HG03175 (cell line): Measurements from ENCODE around the gene DNM1.

ENCODE experiments used
- ATAC-seq: cut with Tn5 transposase; IDR thresholded peaks from one replicate; pipeline ENCODE4 v1.9.1; 2021; ENCODE audit warnings: mild to moderate bottlenecking, moderate library complexity; ENCODE audit not compliant: unreplicated experiment

The DNM1 gene

DNA sequence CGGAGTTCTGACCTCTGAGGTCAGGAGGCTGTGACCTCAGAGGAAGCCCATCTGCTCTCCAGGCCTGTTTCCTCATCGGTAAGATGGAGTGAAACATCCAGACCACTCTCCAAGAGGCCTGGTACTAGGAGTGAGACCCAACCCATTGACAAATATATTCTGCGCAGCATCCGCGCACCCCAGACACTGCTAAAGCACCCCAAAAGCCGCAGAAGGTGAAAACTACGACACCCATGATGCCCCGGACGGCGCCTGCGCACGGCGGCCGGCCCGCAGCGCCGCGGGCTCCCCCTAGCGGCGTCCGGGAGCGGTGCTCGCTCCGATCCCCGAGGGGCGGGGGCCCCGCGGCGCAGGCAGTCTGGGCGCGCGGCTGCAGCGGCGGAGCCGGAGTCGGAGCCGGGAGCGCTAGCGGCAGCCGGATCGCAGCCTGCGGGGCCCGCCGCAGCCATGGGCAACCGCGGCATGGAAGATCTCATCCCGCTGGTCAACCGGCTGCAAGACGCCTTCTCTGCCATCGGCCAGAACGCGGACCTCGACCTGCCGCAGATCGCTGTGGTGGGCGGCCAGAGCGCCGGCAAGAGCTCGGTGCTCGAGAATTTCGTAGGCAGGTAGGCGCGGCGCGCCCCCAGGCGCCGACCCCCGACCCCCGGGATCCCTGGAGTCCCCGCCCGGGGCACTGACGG is at the start of gene DNM1:
TSS of gene DNM1 (plus strand) at position 356 of the 683 bp plus-strand sequence. CDS start at position 448, 92 bp downstream.
- peak; percentile 83 for ATAC-seq

DNA sequence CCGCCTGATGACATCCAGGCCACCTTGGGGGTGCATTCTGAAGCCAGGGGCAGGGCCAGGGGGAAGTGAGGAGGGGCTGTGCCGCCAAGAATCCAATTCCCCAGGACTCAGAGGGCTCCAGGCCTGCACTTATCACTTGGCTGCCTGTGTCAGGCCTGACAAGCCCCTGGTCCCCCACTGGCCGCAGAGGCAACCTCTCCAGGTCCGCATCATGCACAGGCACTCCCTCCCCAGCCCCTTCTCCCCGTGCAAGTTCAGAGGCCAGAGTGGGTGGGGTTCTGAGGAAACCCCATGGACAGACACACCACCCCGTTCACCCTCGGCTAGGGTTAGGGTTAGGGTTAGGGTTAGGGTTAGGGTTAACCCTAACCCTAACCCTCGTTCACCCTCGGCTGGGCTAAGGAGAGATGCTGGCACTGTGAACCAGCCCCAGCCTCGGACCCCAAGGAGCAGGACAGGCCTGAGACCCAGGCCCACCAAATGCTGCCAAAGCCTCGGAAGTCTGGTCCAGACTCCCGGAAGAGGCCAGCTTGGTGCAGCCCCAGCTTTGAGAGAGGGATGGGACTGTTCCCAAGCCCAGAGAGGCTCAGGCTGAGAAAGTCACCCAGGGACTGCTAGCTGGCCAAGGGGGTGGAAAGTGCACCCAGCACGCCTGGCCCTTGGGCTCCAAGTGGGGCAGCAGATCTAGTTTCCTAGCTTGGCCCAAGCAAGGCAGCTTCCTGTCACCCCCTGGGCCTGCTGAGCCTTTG is 49.1 kb upstream of the DNM1 start:
- no peak for ATAC-seq

DNA sequence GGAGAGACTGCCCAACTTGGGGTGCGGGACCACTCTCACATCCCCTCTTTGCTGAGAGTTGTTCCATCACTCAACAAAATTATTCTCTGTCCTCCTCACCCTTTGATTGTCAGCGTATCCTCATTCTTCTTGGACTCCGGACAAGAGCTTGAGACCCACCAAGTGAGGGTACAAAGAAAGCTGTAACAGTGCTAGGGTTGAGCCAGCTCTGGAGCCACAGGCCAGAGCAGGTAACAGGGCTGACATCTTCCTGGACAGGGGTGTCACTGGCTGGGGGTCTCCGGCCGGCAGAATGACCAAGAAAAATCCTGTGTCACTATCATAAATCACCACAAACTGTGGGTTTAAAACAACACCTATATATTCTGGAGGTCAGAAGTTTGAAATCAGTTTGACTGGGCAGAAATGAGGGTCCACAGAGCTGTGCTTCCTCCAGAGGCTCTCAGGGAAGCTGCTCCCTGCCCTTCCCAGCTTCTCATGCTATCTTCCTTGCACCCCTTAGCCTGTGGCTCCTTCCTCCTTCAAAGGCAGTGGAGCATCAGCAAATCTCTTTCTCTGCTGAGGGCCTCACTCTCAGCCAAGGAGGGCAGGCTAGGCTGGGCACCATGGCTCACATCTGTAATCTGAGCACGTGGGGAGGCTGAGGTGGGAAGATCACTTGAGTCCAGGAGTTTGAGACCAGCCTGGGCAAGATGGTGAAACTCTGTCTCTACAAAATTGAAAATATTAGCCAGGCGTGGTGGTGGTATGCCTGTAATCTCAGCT is 47.3 kb upstream of the DNM1 start:
- ATAC-seq: no peak

DNA sequence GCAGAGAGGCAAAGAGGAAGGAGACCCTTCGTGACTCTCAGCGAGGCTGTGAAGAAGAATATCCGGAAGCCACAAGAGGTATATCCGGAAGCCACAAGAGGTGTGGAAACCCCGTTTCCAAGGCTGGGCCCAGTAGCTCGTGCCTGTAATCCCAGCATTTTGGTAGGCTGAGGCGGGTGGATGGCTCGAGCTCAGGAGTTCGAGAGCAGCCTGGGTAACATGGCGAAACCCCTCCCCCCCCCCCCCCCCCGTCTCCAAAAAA is 43.7 kb upstream of the DNM1 start:
- peak; percentile 17 for ATAC-seq

DNA sequence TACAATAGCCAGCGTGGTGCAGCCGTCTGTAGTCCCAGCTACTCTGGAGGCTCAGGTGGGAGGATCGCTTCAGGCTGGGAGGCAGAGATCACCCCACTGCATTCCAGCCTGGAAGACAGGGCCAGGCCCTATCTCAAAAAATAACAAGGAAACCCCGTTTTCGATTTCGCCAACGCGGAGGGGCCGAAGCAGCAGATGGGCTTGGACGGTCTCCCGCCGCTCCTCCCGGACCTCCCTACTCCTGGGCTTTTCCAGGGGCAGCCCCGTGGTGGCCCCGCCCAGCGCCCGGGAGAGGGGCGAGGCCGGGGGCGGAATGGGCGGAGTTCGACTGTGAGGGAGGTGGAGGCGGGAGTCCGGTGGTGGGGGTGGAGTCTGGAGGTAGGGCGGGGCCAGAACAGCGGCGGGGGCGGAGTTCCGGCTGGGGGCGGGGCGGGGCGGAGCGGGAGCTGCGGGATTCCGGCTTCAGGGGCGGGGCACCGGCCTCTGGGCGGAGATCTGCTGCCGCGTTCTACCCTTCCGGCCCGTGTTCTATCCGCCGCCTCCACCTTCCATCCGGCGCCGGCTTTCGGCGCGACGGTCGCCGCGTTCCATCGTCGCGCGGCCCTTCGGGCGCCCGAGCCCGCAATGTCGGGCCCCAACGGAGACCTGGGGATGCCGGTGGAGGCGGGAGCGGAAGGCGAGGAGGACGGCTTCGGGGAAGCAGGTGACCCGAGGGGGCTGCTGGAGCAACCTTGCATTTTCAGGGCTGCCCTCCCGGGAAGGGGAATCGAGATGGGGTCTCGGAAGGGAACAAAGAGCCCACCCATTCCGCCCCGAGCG is 43.2 kb upstream of the DNM1 start, which contains the start of gene BBLN:
TSS of gene BBLN (plus strand) at position 482 of the 819 bp plus-strand sequence. CDS start at position 625, 143 bp downstream.
- peak; percentile 76 for ATAC-seq

DNA sequence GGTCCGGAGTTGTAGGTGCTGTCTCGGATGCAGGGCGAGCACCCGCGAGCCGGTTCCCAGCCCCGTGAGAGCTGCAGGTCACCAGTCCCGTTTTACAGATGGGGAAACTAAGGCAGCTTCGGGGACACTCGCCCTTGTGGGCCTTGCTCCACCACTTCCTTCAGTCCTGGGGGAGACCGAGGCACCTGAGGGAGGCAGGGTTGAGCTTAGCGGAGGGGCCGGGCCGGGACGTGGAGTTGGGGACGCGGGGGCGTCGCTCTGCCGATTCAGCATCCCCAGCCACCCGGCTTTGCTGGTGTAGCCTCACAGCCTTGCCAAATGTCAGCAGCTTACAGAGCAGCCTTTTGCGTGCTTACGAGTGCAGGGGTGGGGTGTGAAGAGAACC is 42.6 kb upstream of the DNM1 start:
- ATAC-seq: no peak

DNA sequence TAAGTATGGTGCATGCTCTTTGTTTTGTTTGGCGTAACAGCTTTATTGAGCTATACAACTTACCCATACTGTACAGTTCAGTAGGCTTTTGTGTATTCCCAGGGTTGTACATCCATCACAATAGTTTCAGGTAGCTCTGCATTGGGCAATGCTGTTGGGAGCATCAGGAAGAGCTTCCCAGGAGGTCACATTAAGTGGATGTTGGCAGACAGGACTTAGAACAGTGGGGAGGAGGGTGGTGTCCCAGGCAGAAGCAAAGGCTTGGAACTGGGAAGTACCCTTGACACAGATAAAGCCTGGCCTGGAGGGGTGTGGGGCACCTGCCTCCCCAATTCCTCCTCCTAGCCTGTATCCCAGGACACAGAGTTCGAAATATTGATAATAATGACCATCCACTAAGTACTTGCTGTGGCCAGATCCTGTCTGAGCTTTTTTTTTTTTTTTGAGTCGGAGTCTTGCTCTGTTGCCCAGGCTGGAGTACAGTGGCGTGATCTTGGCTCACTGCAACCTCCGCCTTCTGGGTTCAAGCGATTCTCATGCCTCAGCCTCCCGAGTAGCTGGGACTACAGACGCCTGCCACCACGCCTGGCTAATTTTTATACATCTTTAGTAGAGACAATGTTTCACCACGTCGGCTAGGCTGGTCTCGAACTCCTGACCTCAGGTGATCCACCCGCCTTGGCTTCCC is 41.8 kb upstream of the DNM1 start:
- no peak for ATAC-seq

DNA sequence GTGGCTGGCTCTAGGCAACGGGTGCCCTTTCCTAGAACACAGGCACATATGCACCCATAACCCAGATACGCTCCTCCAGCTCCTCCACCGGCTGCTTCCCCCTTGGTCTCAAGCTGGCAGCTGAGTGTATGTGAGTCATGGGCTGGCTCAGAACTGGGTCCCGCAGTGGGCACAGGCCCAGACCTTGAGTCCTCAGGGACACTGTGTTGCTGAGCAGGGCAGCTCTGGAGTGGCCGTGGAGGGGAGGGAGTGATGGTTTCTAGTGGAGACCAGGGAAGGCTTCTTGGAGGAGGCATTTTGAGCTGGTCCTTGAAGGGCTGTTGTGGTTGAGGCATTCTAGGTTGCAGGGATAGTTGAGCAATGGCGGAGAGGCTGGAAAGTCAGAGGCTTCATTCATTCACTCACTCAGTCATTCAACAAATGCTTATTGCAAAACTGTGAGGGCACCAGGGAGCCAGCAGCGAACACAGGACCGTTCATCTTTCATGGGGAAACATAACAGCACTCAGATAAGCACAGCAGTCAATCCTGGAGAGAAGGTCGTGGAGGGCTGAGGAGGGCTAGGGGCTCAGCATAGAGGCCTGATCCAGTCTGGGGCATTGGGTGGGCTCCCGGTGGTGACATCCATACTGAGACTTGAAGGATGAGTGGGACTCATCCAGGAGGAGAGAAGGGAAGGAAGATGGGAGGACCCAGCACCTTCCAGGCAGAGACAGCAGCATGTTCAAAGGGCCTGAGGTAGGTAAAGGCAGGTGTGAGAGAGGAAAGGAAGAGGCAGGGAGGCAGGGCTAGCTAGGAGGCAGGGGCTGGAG is 40.8 kb upstream of the DNM1 start:
- no peak for ATAC-seq

DNA sequence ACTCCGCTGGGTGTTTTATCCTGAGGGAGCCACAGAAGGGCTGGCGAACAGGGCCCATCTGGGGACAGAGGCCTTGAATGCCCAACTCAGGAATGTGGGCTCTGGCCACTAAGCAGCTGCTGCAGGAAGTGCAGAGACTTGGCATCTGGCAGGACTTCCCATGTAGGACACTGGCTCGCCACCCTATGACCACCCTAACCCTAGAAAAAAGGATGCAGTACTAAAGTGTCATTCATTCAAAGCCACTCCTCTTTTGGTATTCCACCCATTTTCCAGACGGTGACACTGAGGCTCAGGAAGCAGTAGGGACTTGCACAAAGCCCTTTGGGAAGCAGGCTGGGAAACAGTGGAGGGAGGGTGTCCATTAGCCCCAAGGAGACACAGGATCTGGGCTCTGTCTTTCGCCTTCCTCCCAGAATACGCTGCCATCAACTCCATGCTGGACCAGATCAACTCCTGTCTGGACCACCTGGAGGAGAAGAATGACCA is 40.1 kb upstream of the DNM1 start:
- ATAC-seq: no peak

DNA sequence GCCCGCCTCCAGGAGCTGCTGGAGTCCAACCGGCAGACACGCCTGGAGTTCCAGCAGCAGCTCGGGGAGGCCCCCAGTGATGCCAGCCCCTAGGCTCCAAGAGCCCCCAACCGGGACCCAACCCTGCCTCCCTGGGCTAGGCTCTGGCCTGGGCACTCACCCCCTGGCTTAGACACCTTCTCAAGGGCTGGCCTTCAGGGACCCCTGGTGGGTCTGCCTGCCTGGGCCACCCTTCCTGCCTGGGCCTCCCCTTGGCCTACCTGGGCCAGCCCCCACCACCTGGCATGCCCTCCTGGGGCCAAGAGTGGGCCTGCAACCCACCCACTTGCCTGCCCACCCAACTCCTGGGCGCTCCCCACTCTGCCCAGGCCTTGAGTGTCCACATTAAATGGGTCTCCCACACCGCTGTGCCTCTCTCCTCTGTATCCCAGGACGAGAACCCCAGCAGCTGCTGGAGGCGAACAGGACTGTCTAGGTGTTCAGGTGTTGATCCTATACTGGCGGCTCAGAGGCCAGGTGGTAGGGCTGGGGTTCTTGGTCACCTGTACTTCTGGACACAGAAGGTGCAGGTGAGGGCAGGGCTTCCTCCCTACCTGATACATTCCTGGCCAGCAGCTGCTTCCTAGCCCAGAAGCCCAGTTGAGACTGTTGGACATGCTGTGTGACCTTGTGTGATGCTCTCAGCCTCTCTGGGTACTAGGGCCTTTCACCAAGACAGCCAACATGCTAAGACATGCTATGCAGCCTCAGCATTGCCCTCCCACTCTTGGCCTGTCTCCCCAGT is 39.5 kb upstream of the DNM1 start:
- ATAC-seq: no peak

DNA sequence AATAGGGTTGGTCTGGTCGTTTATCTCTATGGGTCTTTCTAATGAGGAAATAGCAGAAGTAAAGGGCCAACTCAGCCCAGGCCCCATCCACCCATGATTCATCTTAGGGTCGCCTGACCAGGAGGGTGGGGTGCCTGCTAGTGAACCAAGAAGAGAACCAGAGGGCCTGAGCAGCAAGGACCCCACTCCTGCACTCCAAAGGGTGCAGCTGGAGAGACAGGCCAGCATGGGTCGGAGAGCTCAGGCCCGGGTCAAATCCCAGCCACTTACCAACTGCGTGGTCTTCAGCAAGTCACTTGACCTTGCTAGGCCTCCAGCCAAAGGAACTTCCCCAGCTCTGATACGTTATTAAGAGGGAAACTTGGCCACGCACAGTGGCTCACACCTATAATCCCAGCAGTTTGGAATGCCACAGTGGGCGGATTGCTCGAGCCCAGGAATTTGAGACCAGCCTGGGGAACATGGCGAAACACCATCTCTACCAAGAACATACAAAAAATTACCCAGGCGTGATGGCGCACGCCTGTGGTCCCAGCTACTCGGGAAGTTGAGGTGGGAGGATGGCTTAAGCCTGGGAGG is 38.8 kb upstream of the DNM1 start:
- ATAC-seq: no peak

DNA sequence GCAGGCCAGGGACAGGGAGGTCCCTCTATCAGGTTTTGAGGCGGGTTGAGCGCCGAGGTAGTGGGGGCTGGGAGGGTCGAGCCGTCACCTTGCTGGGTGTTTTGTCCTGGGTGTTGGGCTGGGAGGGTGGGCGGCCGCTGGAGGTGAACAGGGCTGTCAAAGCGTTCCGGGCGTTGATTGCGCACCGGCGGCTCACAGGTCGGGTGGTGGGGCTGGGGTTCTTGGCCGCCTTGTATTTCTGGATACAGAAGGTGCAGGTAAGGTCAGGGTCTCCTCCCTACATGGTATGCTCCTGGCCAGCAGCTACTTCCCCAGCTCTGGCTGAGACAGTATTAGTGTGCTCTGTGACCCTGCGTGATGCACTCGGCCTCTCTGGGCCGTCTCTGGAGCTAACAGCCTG is 37.0 kb upstream of the DNM1 start:
- ATAC-seq: no peak

DNA sequence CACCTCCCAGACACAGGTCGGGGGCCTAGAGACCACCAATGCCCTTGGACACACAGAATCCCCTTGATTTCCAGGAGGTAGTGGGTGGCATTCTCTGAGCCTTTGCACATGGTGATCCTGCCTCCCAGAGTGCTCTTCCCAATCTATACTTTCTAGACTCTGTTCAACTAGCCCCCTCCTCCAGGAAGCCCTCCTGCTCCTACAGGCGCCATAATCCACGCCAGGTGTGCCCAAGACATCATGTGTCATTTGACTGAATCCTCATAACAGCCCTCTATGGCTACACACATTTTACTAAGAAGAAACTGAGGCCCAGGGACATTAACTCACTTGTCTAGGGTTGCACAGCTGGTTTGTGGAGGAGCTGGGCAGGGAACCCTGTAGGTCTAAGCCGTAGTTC is 36.0 kb upstream of the DNM1 start:
- ATAC-seq: no peak

DNA sequence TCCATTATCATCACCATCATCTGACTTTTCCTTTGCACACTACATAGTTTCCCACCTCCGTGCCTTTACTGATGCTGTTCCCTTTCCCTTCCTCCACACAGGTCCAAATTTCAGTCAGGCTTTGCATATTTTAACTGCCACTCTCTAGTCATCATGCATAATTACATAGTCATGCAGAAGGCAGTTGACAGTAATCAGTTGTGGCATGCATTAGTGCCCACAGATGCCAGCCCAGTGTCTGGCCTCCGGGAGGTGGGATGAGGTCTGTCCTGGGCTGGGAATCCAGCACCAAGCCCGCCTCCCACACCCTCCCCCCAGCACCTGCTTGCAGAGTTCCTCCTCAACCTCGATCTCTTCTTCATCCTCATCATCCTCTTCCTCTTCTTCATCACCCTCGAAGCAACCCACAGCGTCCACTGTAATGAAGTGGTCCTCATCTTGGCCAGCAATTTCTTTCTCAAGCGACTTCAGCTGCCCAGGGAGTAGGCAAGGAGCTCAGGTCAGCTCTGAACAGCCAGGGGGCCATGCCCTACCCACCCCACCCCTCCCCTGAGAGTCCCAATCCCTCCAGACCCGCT is 34.4 kb upstream of the DNM1 start:
- ATAC-seq: no peak

DNA sequence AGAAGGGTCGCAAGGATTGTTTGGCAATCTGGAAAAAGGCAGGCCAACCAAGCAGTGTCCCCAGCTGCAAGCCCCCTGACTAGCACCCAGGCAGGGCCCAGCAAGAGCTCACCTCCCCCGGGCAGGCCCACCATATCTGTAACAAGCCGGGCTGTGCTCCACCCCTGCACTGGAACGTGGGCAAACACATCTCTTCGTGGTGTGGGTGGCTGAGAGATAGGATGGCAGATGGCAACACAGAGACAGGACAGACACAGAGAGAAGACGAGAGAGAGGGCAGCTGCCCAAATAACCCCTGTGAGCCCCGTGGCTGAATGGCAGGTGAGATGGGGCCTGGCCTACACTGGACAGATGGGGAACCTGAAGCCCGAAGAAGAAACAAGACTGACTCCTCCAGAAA is 33.7 kb upstream of the DNM1 start:
- ATAC-seq: no peak

DNA sequence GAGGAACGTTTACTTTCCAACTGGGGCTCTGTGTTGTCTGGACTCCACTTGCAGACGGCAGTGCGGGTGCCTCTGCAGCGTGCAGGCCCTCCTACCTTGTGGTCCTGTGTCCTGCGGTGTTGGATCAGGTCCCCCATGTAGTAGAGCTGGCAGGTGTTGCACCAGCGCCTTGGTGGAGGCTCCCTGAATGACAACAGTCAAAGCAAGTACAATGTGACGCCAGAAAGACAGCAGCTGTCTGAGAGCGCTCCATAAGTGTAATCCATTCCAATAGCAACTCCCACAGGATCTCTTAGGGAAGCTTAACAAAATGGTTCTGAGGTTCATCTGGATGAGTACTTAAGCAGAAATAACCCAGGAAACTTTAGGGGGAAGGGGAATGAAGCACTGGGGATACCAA is 33.3 kb upstream of the DNM1 start:
- ATAC-seq: no peak

DNA sequence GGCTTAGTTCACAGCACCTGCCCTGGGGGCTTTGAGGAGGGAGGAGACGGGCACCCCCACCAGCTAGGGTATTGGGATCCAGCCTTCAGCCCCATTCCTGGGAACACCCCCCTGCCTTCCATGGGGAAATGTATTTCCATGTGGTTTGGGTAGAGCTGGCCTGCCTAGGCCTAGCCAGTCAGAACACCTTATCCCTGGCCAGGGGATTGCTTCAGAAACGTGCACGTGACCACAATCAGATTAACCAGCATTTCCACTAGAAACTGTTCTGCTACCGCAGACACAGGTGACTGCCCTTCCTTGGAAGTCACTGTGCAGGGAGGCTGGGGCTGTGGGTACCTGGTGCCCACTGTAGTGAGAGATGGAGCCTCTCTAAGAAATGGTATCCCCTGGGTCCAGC is 29.1 kb upstream of the DNM1 start:
- ATAC-seq: no peak

DNA sequence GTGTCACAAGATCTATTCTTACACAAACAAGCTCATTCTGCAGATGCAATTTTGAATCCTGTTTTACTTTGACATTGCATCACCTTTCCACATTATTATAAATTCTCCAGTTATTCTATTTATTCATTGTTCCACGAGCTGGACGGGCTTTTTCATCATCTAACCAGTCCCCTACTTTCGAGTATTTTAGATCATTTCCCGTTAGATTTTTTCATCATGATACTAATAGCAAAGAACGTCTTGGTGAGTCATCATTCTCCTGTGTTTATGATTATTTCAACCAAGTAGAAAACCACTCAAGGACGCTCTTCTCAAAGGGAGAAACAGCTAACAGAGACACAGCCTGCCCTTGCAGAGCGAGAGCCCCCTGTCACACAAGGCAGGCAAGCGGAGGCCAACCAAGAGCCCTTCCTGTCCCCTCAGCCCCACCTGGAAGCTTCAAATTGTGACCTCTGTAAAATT is 28.0 kb upstream of the DNM1 start:
- no peak for ATAC-seq
